Measurements from ENCODE around the gene SCNN1B.

The SCNN1B gene

DNA sequence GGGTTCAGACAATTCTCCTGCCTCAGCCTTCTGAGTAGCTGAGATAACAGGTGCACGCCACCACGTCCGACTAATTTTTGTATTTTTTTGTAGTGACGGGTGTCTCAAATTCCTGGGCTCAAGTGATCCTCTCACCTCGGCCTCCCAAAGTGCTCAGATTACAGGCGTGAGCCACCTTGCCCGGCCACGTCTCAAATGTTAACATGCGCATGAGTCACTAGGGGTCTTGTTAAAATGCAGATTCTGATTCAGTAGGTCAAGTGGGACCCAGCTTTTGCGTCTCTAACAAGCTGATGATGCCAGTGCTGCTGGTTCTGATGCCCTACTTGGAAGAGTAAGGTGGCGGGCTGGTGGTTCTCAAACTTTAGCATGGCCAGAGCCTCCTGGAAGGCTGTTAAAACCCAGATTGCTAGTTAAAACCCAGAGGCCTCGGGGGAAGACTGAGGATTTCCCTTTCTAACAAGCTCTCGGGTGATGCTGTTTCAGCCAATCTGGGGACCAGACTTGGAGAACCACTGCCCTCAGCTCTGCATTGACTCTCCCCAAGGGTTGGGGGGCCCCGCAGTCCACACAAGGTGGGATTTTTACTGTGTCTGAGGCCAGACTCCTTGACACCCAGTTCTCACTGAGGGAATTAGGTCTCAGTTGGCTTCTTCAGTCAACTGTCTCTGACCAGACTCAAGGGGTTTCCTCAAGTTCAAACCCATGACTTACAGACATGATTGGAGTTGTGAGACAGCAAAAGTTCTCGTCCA lies 17.9 kb downstream of the SCNN1B start:
- in situ Hi-C loops (cut with HindIII; ENCODE audit: low sequenced_read_pairs) = no loop called here

DNA sequence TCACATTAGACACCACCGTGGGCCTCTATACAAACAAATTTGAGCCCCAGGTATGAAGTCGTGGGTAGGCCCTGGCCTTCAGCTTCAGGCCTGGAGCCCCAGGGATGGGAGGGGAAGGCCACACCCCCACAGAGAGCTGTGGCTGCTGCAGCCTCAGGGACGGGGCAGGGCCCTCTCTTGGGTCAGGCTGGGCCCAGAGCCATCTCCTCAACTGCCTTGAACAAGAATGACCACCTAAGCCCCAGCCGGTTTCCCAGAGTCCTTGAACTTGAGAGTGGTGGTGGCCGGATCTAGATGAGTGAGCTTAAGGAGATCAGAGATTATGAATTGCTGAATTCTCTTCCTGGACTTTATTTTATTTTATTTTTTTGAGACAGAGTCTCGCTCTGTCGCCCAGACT lies 18.6 kb downstream of the SCNN1B start:
- in situ Hi-C loops (cut with HindIII; ENCODE audit: low sequenced_read_pairs) = no loop called here

DNA sequence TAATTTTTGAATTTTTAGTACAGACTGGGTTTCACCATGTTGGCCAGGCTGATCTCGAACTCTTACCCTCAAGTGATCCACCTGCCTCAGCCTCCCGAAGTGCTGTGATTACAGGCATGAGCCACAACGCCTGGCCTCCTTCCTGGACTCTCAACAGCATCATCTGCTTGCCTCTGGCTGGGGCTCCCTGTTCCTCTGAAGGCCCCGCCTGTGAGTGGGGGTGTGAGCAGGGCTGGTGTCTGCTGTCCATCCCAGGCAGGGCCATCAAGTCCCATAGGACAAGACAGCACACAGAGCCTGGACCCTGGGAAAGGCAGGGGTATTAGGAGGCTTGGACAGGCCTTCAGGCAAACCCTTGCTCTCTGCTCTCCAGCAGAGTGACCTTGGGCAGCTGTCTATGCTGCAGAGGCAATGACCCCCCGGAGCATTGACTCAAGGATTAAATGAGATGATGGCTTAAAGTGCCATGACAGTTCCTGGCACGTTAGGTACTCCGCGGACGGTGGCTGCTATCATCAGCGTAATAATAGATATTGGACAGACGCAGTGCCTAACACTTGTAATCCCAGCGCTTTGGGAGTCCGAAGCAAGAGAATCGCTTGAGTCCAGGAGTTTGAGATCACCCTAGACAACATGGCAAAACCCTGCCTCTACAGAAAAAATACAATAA lies 19.2 kb downstream of the SCNN1B start:
- in situ Hi-C loops (cut with HindIII; ENCODE audit: low sequenced_read_pairs) = no loop called here

DNA sequence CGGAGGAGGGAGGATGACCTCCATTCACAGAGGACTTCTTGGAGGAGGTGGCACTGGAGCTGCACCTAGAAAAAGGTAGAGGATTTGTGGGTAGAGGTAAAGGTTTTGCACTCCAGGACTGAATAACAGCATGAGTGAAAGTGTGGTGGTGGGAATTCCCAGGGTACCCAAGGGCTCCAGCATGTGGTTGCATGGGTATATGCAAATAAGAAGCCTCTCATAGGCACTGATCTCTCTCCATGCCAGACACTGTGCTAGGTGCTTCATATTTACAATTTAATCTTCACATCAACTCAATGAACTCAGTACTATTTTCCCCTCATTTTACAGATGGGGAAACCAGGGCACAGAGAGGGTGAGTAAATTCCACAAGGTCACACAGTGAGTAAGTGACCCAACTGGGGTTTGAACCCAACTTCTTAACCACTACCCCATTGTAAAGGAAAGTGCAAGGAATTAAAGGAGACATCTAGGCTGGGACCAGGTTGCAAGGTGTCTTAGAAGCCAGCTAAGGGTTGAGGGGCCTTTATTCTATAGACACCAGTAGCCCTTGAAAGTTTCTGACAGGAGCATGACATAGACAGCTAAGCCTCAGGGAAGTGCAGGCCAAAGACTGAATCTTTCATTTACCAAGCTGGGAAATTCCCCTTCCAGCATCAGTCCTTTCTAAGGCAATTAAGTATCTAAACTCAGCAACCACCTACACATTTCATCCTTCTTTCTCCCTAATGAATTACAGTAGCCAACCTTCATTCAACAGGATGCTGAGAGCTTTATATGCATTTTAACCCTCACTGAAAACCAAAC lies 21.3 kb downstream of the SCNN1B start:
- in situ Hi-C loops (cut with HindIII; ENCODE audit: low sequenced_read_pairs) = no loop called here

DNA sequence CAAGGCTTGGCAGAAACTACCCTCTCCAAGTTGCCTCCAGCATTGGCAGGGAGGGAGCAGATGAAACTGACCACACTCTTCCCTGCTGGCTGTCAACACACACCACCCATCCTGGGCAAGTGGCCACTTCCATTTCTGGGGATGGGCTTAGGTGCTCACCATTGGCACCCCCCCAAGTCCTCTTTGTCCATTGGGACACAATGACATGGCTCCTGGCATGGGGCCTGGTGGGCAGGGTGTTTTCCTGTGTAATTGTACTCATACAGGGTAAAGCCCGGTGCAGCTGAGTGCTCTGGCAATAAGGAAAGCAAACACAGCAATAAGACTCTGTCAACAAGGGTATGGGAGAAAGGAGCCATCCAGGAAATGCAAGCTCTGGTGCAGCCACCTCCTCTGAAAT lies 22.6 kb downstream of the SCNN1B start:
- in situ Hi-C loops (cut with HindIII; ENCODE audit: low sequenced_read_pairs) = no loop called here

DNA sequence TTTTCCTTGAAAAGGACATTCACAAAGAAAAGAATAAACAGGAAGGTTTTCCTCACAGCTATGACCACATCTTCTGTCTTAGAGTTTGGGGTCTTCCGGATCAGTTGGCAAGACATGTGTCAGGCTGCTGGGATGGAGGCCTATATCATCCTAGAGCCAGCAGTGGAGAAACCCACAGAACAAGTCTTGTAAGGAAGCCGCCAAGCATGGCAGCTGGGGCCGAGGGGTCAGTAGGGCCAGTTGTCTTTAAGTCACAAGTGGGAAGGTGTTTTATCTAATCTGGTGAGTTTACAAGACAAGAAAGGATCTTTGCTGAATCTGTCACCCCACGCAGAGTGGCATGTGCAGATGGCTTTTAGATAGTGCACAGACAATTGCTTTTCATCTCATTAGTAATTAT lies 25.7 kb downstream of the SCNN1B start:
- in situ Hi-C loops (cut with HindIII; ENCODE audit: low sequenced_read_pairs) = no loop called here

DNA sequence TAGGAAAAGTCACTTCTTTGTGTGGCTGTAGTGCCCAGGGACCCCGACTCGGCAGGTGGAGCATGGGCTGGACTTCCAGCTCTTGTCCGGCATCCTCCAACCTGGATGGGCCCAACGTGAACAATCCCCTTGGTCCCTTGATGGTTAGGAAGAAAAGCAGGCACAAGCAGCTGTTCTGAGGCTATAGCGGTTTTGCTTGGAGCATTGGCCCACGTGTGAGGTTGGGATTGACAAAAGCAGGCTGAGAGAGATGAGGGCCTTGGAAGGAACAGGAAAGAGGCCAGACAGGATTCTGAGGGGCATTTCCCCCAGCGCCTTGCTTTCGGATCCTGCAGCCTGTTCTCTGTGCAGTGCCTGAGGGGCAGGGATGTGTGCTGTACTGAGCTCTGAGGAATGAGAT lies 28.1 kb downstream of the SCNN1B start:
- in situ Hi-C loops (cut with HindIII; ENCODE audit: low sequenced_read_pairs) = no loop called here

DNA sequence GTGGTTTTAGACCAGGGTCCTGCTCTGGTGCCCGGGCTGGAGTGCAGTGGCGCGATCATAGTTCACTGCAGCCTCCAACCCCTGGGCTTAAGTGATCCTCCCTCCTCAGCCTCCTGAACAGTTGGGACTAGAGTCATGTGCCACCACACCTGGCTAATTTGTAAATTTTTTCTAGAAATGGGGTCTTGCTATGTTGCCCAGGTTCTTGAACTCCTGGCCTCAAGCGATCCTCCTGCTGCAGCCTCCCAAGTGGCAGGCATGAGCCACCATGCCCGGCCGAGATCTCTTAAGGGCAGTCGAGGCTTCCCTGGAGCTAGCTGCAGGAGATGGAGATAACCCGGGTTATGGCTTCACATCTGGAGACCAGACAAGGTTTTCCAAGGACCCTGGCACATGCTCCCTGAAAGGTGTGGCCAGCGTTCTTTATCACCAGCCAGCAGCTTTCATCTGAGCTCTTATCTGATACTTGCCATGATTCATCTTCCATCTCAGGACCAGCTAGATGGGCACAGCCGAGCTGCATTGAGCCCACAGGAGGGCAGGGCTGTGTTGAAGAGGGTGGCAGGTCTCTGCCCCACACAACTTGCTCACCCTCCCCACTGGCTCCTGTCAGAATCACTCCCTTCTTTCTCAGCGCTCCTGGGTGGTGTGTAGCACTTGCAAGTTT lies 28.6 kb downstream of the SCNN1B start:
- in situ Hi-C loops (cut with HindIII; ENCODE audit: low sequenced_read_pairs) = no loop called here

GRCh38 chr16:23333034-23333579 lies 31.0 kb downstream of the SCNN1B start:
- in situ Hi-C loops (cut with HindIII; ENCODE audit: low sequenced_read_pairs) = no loop called here

GRCh38 chr16:23333831-23334456 lies 31.8 kb downstream of the SCNN1B start:
- in situ Hi-C loops (cut with HindIII; ENCODE audit: low sequenced_read_pairs) = no loop called here

- in situ Hi-C loops (cut with HindIII; ENCODE audit: low sequenced_read_pairs) = no loop called here
These were observed 32.4 kb downstream of the SCNN1B start for GRCh38 chr16:23334457-23334853.

- in situ Hi-C loops (cut with HindIII; ENCODE audit: low sequenced_read_pairs) = no loop called here
These were observed 32.8 kb downstream of the SCNN1B start for GRCh38 chr16:23334950-23335349.

DNA sequence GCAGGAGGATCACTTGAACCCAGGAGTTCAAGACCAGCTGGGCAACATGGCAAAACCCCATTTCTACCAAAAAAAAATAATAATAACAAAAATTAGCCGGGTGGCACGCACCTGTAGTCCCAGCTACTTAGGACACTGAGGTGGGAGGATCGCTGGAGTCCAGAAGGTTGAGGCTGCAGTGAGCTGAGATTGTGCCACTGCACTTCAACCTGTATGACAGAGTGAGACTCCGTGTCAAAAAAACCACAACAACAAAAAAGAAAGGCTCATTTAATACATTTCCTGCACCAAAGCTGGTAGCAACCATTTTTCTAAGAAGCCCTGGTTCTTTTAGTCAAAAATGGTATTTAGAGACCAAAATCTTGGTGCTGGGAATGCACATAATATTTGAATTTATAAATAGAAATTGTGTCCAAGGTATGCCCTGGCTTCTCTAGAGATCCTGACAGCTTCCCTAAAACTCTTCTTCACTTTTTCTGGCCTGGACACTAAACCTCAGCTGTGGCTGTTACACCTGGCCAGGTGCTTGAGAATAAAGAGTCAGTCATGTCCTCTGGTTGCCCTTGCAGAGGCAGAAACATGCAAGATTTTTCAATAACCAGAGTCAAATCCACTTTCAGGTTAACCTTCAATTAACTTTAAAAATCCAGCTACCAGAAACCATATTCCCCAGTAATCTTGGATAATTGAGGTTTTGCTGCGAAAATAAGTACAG lies 35.9 kb downstream of the SCNN1B start:
- in situ Hi-C loops (cut with HindIII; ENCODE audit: low sequenced_read_pairs) = no loop called here

GRCh38 chr16:23339787-23340186 lies 37.7 kb downstream of the SCNN1B start:
- in situ Hi-C loops (cut with HindIII; ENCODE audit: low sequenced_read_pairs) = loop anchor here (5.0 kb wide), 1 partner anchor 57 kb away; no protein-coding TSS in a partner anchor

DNA sequence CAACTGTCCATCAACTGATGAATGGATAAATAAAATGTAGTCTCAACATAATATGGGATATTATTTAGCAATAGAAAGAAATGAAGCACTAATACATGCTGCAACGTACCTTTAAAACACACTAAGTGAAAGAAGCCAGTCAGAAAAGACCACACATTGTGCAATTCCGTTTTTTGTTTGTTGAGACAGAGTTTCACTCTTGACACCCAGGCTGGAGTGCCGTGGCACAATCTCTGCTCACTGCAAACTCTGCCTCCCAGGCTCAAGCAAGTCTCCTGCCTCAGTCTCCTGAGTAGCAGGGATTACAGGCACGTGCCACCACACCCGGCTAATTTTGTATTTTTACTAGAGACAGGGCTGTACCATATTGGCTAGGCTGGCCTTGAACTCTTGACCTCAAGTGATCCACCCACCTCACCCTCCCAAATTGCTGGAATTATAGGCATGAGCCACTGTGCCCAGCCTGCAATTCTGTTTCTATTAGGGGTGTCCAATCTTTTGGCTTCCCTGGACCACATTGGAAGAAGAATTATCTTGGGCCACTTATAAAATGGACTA lies 40.1 kb downstream of the SCNN1B start:
- in situ Hi-C loops (cut with HindIII; ENCODE audit: low sequenced_read_pairs) = loop anchor here (5.0 kb wide), 1 partner anchor 60 kb away; no protein-coding TSS in a partner anchor

DNA sequence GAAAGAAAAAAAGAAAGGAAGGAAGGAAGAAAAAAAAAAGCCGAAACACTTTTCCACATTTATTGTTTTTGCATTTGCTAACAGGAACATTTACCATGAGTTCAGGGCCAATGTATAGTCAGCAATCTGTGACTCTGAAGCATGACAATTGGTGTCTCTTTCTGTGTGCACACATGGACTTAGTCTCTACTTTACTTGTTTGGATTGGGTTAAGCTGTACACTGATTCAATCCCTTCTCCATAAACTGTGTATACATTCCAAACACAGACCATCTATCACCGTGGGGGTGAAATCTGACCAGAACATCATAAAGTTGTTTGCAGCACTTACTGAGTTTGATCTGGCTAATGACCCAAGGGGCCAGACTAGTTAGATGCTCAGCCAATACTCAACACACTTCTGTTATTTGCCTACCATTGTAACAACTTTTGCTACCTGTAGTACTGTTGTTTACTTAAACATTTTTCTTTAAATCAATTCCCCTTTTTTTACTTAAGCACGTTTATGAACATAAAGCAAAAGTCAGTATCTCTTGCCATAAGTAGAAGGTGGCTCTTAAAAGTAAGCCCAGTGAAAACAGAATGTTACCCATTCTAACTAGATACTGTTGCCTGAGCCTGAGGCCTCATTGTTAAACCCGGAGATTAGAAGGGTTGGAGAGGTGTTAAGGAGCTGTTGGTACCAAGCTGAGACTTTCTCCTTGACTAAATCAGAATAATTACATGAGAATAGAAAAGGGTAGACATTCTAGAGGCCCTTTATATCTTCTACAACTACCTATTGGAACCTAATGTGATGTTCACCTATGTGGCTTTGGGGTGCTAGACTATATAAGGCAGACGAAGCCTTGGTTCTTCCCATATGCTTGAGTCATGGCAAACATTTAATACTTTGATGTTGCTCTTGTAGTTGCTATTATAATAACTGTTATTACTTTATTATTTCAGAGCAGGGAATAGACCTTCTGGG lies 41.8 kb downstream of the SCNN1B start:
- in situ Hi-C loops (cut with HindIII; ENCODE audit: low sequenced_read_pairs) = loop anchor here (5.0 kb wide), 1 partner anchor 62 kb away; no protein-coding TSS in a partner anchor

- in situ Hi-C loops (cut with HindIII; ENCODE audit: low sequenced_read_pairs) = no loop called here
These were observed 43.1 kb downstream of the SCNN1B start for GRCh38 chr16:23345237-23345636.
